K562 (cell line): ENCODE measurements around the gene GET3. TPM values are rescaled to one million over a fixed set of nuclear protein-coding genes. Genes with fewer than 3 reads are reported as not detected.
A peak's percentile ranks its signal among the peaks of the same experiment; 100 is the strongest.

Source experiments
- BRCA1 ChIP-seq, 2 experiments: fragments of 450-650 bp in 1 of 2; sonication (generic) in 1 of 2; formaldehyde crosslinking in 1 of 2; IDR thresholded peaks; 2 replicates each; pipeline versions ENCODE4 v1.5.0 to v1.6.1; 2017 to 2020; ENCODE audit warnings: mild to moderate bottlenecking in 1 of 2, missing genetic modification reagents in 1 of 2
- FOXJ2 ChIP-seq: fragments of 200-800 bp; sonication (Bioruptor generic); IDR thresholded peaks from 2 replicates; pipeline ENCODE4 v1.6.1; 2016; ENCODE audit warnings: missing genetic modification characterization, missing compliant biosample characterization
- KAT8 ChIP-seq: fragments of 450-650 bp; IDR thresholded peaks from 2 replicates; pipeline ENCODE4 v1.6.1; 2016; ENCODE audit warnings: low read depth, mild to moderate bottlenecking
- L3MBTL2 ChIP-seq: fragments of 450-650 bp; IDR thresholded peaks from 2 replicates; pipeline ENCODE4 v1.6.1; 2016; ENCODE audit warnings: mild to moderate bottlenecking, moderate library complexity
- PTBP1 ChIP-seq: fragments of 200-400 bp; formaldehyde crosslinking; IDR thresholded peaks from 2 replicates; pipeline ENCODE4 v1.6.1; 2017; ENCODE audit warnings: low read depth, low read length
- PYGO2 ChIP-seq: fragments of 450-650 bp; IDR thresholded peaks from 2 replicates; pipeline ENCODE4 v1.6.1; 2016; ENCODE audit warnings: mild to moderate bottlenecking, missing genetic modification characterization, moderate library complexity, missing compliant biosample characterization
- RBFOX2 ChIP-seq: fragments of 200-400 bp; formaldehyde crosslinking; IDR thresholded peaks from 2 replicates; pipeline ENCODE4 v1.6.1; 2017; ENCODE audit warnings: low read depth, mild to moderate bottlenecking, low read length, moderate library complexity
- ZNF124 ChIP-seq: sonication (generic); formaldehyde crosslinking; IDR thresholded peaks from 2 replicates; pipeline ENCODE4 v1.8.1; 2022; ENCODE audit warnings: missing genetic modification reagents
- ZNF551 ChIP-seq: fragments of 250-450 bp; sonication (Bioruptor Pico); IDR thresholded peaks from 2 replicates; pipeline ENCODE4 v1.5.0; 2021; ENCODE audit warnings: mild to moderate bottlenecking, moderate library complexity
- polyA plus RNA-seq, 8 experiments: library from polyadenylated mRNA; depleted of rRNA in 4 of 8; stranded (reverse) in 5 of 8; unstranded in 3 of 8; fragments of >200 nt; fragmentation: Nextera tagmentation in 2 of 8; fragmentation: Illumina TruSeq in 1 of 8; extraction: Ambion mirVana in 2 of 8; extraction: Trizol in 1 of 8; gene quantifications; 2 replicates each; pipeline versions ENCODE4 v1.2.1 to v1.2.3, GENCODE V29; 2011 to 2014; ENCODE audit warnings: inconsistent platforms in 1 of 8, missing spikeins in 1 of 8
- total RNA-seq, 7 experiments: library from RNA; depleted of rRNA in 6 of 7; stranded (reverse); fragments of >200 nt in 6 of 7; fragmentation: Illumina TruSeq in 2 of 7; extraction: Trizol in 2 of 7; gene quantifications; 2 replicates each; pipeline versions ENCODE4 v1.2.1 to v1.2.3, GENCODE V29; 2011 to 2021; ENCODE audit warnings: low replicate concordance in 1 of 7
- TF ChIP-seq, protein P1 (sequence below): sonication (generic); formaldehyde crosslinking; IDR thresholded peaks from 2 replicates; pipeline ENCODE4 v1.8.1; 2022; ENCODE audit warnings: missing genetic modification reagents
- TF ChIP-seq, protein P2 (sequence below), 2 experiments: fragments of 450-650 bp in 1 of 2; sonication (generic) in 1 of 2; formaldehyde crosslinking in 1 of 2; IDR thresholded peaks in 1 of 2; conservative IDR thresholded peaks in 1 of 2; 2 replicates each; pipeline versions ENCODE4 v1.6.1 to v1.8.1; 2016 to 2023; ENCODE audit warnings: mild to moderate bottlenecking in 2 of 2, moderate library complexity in 2 of 2, inconsistent platforms in 1 of 2, missing genetic modification reagents in 1 of 2
- TF ChIP-seq, protein P3 (sequence below): fragments of 250-450 bp; sonication (Bioruptor Pico); IDR thresholded peaks from 2 replicates; pipeline ENCODE4 v1.4.0; 2020; ENCODE audit warnings: mild to moderate bottlenecking, moderate library complexity, borderline replicate concordance
- TF ChIP-seq, protein P4 (sequence below): fragments of 450-650 bp; conservative IDR thresholded peaks from 2 replicates; pipeline ENCODE4 v1.6.1; 2016; ENCODE audit warnings: missing genetic modification characterization, low read depth, mild to moderate bottlenecking, control low read depth, missing compliant biosample characterization
- TF ChIP-seq, protein P5 (sequence below): sonication (generic); formaldehyde crosslinking; IDR thresholded peaks from 2 replicates; pipeline ENCODE4 v1.8.1; 2023; ENCODE audit warnings: mild to moderate bottlenecking, missing genetic modification reagents
- TF ChIP-seq, protein P6 (sequence below): fragments of 450-650 bp; formaldehyde crosslinking; IDR thresholded peaks from 2 replicates; pipeline ENCODE4 v1.4.0; 2022; ENCODE audit warnings: mild to moderate bottlenecking, moderate library complexity

The GET3 gene
- total and polyA plus RNA-seq, 9 of the 15 experiments (the other 6 are each of a cell fraction or from before 2014, with no cell fraction given), result 8.3 to 83.5 (median 51.8) TPM

DNA sequence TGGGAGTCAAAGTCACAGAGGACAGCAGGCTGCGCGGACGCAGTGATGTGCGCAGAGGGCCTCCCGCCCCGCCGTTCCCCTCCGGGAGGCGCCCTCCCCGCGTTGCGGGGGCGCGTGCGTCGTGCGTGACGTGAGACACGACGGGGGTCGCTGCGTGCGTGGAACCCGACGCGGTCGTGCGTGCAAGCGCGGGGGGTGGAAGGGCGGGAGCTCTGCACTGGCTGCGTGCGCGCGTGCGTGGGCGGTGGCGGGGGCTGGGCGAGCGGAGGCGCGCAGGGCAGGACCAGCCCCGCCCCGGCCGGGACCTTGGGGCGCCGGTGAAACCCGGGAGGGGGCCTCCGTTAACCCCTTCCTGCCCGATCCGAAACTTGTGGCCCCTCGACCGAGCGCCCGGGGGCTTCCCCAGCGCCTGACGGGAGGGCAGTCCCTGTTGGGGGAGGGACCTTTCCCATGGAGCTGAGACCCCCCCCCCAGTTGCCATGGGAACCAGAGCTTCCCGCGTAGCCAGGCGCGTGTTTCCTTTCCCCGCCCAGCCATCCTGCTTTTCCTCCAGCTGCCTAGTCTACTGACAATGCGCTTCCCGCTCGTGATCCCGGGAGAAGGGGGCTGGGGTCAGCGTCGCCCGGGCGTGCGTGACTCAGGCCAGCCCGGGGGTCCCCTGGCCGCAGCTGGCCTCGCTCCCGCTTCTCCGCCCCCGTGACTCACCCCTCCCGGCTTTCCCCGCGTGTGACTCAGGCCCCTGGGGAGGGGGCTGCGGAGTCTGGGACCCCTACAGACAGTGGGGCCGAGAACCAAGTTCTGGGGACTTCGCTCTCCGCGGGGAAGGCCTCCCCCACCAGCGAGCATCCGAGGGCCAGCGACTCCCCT, 45.4 kb downstream of the GET3 start (continued):
- TF ChIP-seq BRCA1 (IDR thresholded peaks at IDR 0.05) (no peak), BRCA1 (CRISPR knock-in tag; IDR thresholded peaks at IDR 0.05) (no peak), ZNF551 (CRISPR knock-in tag) (no peak), KAT8 (no peak), RBFOX2 (peak; percentile 83), ZNF124 (CRISPR knock-in tag) (no peak), L3MBTL2 (peak; percentile 84), FOXJ2 (tag) (no peak), PYGO2 (no peak), PTBP1 (no peak)
- TF ChIP-seq, protein P1, sequence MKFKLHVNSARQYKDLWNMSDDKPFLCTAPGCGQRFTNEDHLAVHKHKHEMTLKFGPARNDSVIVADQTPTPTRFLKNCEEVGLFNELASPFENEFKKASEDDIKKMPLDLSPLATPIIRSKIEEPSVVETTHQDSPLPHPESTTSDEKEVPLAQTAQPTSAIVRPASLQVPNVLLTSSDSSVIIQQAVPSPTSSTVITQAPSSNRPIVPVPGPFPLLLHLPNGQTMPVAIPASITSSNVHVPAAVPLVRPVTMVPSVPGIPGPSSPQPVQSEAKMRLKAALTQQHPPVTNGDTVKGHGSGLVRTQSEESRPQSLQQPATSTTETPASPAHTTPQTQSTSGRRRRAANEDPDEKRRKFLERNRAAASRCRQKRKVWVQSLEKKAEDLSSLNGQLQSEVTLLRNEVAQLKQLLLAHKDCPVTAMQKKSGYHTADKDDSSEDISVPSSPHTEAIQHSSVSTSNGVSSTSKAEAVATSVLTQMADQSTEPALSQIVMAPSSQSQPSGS (CRISPR knock-in tag), result no peak
- TF ChIP-seq, protein P2, sequence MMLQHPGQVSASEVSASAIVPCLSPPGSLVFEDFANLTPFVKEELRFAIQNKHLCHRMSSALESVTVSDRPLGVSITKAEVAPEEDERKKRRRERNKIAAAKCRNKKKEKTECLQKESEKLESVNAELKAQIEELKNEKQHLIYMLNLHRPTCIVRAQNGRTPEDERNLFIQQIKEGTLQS (IDR thresholded peaks at IDR 0.05), result peak; percentile 80
- TF ChIP-seq, protein P2 (CRISPR knock-in tag; conservative IDR thresholded peaks at IDR 0.05), result 0 out of 2 replicates have a peak, but pooled peaks have one; percentile 42
- TF ChIP-seq, protein P3, sequence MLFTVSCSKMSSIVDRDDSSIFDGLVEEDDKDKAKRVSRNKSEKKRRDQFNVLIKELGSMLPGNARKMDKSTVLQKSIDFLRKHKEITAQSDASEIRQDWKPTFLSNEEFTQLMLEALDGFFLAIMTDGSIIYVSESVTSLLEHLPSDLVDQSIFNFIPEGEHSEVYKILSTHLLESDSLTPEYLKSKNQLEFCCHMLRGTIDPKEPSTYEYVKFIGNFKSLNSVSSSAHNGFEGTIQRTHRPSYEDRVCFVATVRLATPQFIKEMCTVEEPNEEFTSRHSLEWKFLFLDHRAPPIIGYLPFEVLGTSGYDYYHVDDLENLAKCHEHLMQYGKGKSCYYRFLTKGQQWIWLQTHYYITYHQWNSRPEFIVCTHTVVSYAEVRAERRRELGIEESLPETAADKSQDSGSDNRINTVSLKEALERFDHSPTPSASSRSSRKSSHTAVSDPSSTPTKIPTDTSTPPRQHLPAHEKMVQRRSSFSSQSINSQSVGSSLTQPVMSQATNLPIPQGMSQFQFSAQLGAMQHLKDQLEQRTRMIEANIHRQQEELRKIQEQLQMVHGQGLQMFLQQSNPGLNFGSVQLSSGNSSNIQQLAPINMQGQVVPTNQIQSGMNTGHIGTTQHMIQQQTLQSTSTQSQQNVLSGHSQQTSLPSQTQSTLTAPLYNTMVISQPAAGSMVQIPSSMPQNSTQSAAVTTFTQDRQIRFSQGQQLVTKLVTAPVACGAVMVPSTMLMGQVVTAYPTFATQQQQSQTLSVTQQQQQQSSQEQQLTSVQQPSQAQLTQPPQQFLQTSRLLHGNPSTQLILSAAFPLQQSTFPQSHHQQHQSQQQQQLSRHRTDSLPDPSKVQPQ (CRISPR knock-in tag), result no peak
- TF ChIP-seq, protein P4, sequence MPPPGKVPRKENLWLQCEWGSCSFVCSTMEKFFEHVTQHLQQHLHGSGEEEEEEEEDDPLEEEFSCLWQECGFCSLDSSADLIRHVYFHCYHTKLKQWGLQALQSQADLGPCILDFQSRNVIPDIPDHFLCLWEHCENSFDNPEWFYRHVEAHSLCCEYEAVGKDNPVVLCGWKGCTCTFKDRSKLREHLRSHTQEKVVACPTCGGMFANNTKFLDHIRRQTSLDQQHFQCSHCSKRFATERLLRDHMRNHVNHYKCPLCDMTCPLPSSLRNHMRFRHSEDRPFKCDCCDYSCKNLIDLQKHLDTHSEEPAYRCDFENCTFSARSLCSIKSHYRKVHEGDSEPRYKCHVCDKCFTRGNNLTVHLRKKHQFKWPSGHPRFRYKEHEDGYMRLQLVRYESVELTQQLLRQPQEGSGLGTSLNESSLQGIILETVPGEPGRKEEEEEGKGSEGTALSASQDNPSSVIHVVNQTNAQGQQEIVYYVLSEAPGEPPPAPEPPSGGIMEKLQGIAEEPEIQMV (tag), result peak; percentile 82
- TF ChIP-seq, protein P5, sequence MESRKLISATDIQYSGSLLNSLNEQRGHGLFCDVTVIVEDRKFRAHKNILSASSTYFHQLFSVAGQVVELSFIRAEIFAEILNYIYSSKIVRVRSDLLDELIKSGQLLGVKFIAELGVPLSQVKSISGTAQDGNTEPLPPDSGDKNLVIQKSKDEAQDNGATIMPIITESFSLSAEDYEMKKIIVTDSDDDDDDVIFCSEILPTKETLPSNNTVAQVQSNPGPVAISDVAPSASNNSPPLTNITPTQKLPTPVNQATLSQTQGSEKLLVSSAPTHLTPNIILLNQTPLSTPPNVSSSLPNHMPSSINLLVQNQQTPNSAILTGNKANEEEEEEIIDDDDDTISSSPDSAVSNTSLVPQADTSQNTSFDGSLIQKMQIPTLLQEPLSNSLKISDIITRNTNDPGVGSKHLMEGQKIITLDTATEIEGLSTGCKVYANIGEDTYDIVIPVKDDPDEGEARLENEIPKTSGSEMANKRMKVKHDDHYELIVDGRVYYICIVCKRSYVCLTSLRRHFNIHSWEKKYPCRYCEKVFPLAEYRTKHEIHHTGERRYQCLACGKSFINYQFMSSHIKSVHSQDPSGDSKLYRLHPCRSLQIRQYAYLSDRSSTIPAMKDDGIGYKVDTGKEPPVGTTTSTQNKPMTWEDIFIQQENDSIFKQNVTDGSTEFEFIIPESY (CRISPR knock-in tag), result peak; percentile 87
- TF ChIP-seq, protein P6, sequence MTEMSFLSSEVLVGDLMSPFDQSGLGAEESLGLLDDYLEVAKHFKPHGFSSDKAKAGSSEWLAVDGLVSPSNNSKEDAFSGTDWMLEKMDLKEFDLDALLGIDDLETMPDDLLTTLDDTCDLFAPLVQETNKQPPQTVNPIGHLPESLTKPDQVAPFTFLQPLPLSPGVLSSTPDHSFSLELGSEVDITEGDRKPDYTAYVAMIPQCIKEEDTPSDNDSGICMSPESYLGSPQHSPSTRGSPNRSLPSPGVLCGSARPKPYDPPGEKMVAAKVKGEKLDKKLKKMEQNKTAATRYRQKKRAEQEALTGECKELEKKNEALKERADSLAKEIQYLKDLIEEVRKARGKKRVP (CRISPR knock-in tag), result no peak
